GM12878 (cell line): ENCODE measurements around the gene PGRMC2. TPM values are rescaled to one million over a fixed set of nuclear protein-coding genes. Genes with fewer than 3 reads are reported as not detected.

Source experiments
- ATAC-seq: fragments of 200-7000 bp; cut with Tn5 transposase; 3 replicates; pipeline ENCODE4 v1.9.1; 2020; ENCODE audit warnings: mild to moderate bottlenecking, moderate library complexity
- BruUV-seq: library from RNA; stranded (reverse); fragments of 400-500 nt; replicated peaks from 2 replicates; lab custom pipeline; 2021; lab: Mats Ljungman, UMichigan
- CTCF ChIA-PET: fragments of 300-600 bp; sonication (Branson Sonifier 250); formaldehyde crosslinking; extraction: SDS; loops from one replicate; lab custom pipeline; 2021; ENCODE audit warnings: inconsistent platforms; lab: Yijun Ruan, JAX
- POLR2A ChIA-PET: fragments of 350-600 bp; formaldehyde crosslinking; extraction: SDS; loops from one replicate; lab custom pipeline; 2021; ENCODE audit warnings: inconsistent platforms; lab: Charles Lee
- RAD21 ChIA-PET: fragments of 300-600 bp; sonication (Branson Sonifier 250); formaldehyde crosslinking; loops from one replicate; lab custom pipeline; 2023; ENCODE audit warnings: antibody characterized with exemption; ENCODE audit not compliant: unreplicated experiment; lab: Charles Lee
- SMC1A ChIA-PET: fragments of 300-600 bp; sonication (Branson Sonifier 250); formaldehyde crosslinking; loops from one replicate; lab custom pipeline; 2023; ENCODE audit not compliant: unreplicated experiment, uncharacterized antibody; lab: Charles Lee
- DNase-seq: peaks from one replicate; pipeline ENCODE4 v3.0.0-alpha.2; 2011; ENCODE audit warnings: low read depth, low spot score
- FAIRE-seq: peaks from 3 replicates; lab custom pipeline; 2011; peaks lifted over from hg19 to GRCh38; lab: Jason Lieb, UNC
- H2AFZ ChIP-seq: 2 replicates; pipeline ENCODE4 v1.6.0; 2011; ENCODE audit warnings: low read depth, low read length, control low read depth; ENCODE audit not compliant: control insufficient read depth
- H3K27ac ChIP-seq: 2 replicates; pipeline ENCODE4 v1.5.1; 2011; ENCODE audit warnings: control low read depth; ENCODE audit not compliant: control insufficient read depth, insufficient read depth
- H3K27me3 ChIP-seq, 2 experiments: replicated peaks in 1 of 2; 2 replicates each; pipeline versions ENCODE4 v1.6.0 to v1.6.1; 2011; ENCODE audit warnings: low read length in 1 of 2; ENCODE audit not compliant: control insufficient read depth in 2 of 2, insufficient read depth in 2 of 2
- H3K36me3 ChIP-seq, 2 experiments: 2 replicates each; pipeline ENCODE4 v1.5.1; 2011; ENCODE audit warnings: low read length in 1 of 2; ENCODE audit not compliant: control insufficient read depth in 2 of 2, insufficient read depth in 2 of 2
- H3K4me1 ChIP-seq: 2 replicates; pipeline ENCODE4 v1.6.1; 2011; ENCODE audit warnings: mild to moderate bottlenecking, low read length, moderate library complexity, mixed read lengths; ENCODE audit not compliant: control insufficient read depth, insufficient read depth
- H3K4me2 ChIP-seq: 2 replicates; pipeline ENCODE4 v1.6.0; 2011; ENCODE audit warnings: control low read depth; ENCODE audit not compliant: control insufficient read depth, insufficient read depth
- H3K4me3 ChIP-seq: fragments of 200-600 bp; sonication (generic); 2 replicates; pipeline ENCODE4 v1.5.1; 2016
- H3K79me2 ChIP-seq: 2 replicates; pipeline ENCODE4 v1.6.0; 2011; ENCODE audit warnings: low read length; ENCODE audit not compliant: control insufficient read depth, insufficient read depth
- H3K9ac ChIP-seq: 2 replicates; pipeline ENCODE4 v1.8.0; 2011; ENCODE audit warnings: low read length, control low read depth, mixed read lengths; ENCODE audit not compliant: control insufficient read depth, insufficient read depth
- H3K9me3 ChIP-seq: replicated peaks from 3 replicates; pipeline ENCODE4 v1.5.1; 2011; ENCODE audit warnings: mild to moderate bottlenecking, low read length; ENCODE audit not compliant: control insufficient read depth, insufficient read depth
- H4K20me1 ChIP-seq: 2 replicates; pipeline ENCODE4 v1.6.0; 2011; ENCODE audit not compliant: control insufficient read depth, insufficient read depth
- BCL3 ChIP-seq: IDR thresholded peaks from 2 replicates; pipeline ENCODE4 v1.6.1; 2011; ENCODE audit warnings: borderline replicate concordance, low read depth, mild to moderate bottlenecking, moderate library complexity, low read length; ENCODE audit not compliant: insufficient read depth, poor library complexity, severe bottlenecking
- CHD1 ChIP-seq: IDR thresholded peaks from 2 replicates; pipeline ENCODE4 v1.6.1; 2012; ENCODE audit warnings: low read depth, low read length, improper control_type of control experiment
- ESRRA ChIP-seq: IDR thresholded peaks from 2 replicates; pipeline ENCODE4 v1.6.1; 2012; ENCODE audit warnings: mild to moderate bottlenecking, low read length, improper control_type of control experiment
- EZH2 ChIP-seq: IDR thresholded peaks from 2 replicates; pipeline ENCODE4 v1.6.1; 2012; ENCODE audit warnings: low read depth, mild to moderate bottlenecking, control low read depth, inconsistent platforms, low read length, borderline replicate concordance; ENCODE audit not compliant: control insufficient read depth
- FOXM1 ChIP-seq: IDR thresholded peaks from 2 replicates; pipeline ENCODE4 v1.6.1; 2012; ENCODE audit warnings: low read depth, mild to moderate bottlenecking, inconsistent platforms, low read length, moderate library complexity
- GATAD2B ChIP-seq: fragments of 450-650 bp; conservative IDR thresholded peaks from 2 replicates; pipeline ENCODE4 v1.6.1; 2017; ENCODE audit warnings: low read depth, mild to moderate bottlenecking, moderate library complexity
- PML ChIP-seq: IDR thresholded peaks from 2 replicates; pipeline ENCODE4 v1.6.1; 2012; ENCODE audit warnings: low read length, inconsistent platforms
- SREBF1 ChIP-seq: IDR thresholded peaks from 2 replicates; pipeline ENCODE4 v1.6.1; 2012; ENCODE audit warnings: mild to moderate bottlenecking, low read length
- ZNF622 ChIP-seq: fragments of 450-650 bp; IDR thresholded peaks from 2 replicates; pipeline ENCODE4 v1.6.1; 2017; ENCODE audit warnings: mild to moderate bottlenecking, inconsistent platforms
- WGBS: methylation state at CpG from one replicate; pipeline ENCODE4 v1.1.6; 2016; ENCODE audit warnings: low lambda C conversion rate; ENCODE audit not compliant: insufficient replicate concordance, insufficient coverage; ENCODE audit errors: missing lambda C conversion rate; 5-methylcytosine and 5-hydroxymethylcytosine counted together
- in situ Hi-C: fragments of 300-500 bp; cut with MboI; formaldehyde crosslinking; loops from 9 replicates; pipeline ENCODE4 v1.14.3; 2018; ENCODE audit warnings: mixed read lengths
- intact Hi-C: fragments of 100-400 bp; cut with micrococcal nuclease; formaldehyde crosslinking; loops from one replicate; pipeline ENCODE4 v1.14.2; 2022; ENCODE audit not compliant: unreplicated experiment
- polyA plus RNA-seq, 11 experiments: library from polyadenylated mRNA; depleted of rRNA in 4 of 11; unstranded in 6 of 11; stranded (reverse) in 5 of 11; fragments of >200 nt; fragmentation: Nextera tagmentation in 4 of 11; fragmentation: Illumina TruSeq in 1 of 11; extraction: Ambion mirVana in 4 of 11; extraction: Trizol in 1 of 11; gene quantifications; 1 replicate in 1 of 11; 2 replicates in 10 of 11; pipeline versions ENCODE4 v1.2.1 to v1.2.3, GENCODE V29; 2011 to 2016; ENCODE audit warnings: inconsistent platforms in 2 of 11, missing spikeins in 2 of 11, low read depth in 1 of 11
- total RNA-seq, 4 experiments: library from RNA; depleted of rRNA in 3 of 4; stranded (reverse); fragments of >200 nt in 3 of 4; fragmentation: Illumina TruSeq in 1 of 4; extraction: Trizol in 1 of 4; gene quantifications; 2 replicates each; pipeline versions ENCODE4 v1.2.1 to v1.2.3, GENCODE V29; 2013 to 2021

PGRMC2 gene
- total and polyA plus RNA-seq, 10 of the 15 experiments (the other 5 are each of a cell fraction or from before 2014, with no cell fraction given): 6.3 to 38.4 (median 12.0) TPM

GRCh38 chr4:128311659-128312403 is 24.2 kb upstream of the PGRMC2 start:
- intact Hi-C loops: no loop called here
- BruUV-seq: no TSS peak
- no peaks in the 10 kb centered on the region for H3K4me1 ChIP-seq
- no peak overlapping the region for H3K9ac ChIP-seq
- no peak overlapping the region for H3K4me3 ChIP-seq
- H3K9me3 ChIP-seq: no peaks in the 10 kb centered on the region
- RAD21 ChIA-PET: no interaction called here
- no peak overlapping the region for H3K27ac ChIP-seq
- no peaks in the 10 kb centered on the region for H3K27me3 ChIP-seq
- DNase-seq (no peak), FAIRE-seq (peak; percentile 35), ATAC-seq (no peak)
- CTCF ChIA-PET: no interaction called here
- no peaks in the 10 kb centered on the region for H3K36me3 ChIP-seq
- TF ChIP-seq ZNF622 (no peak), SREBF1 (no peak), GATAD2B (no peak), CHD1 (no peak), FOXM1 (no peak), PML (no peak), EZH2 (no peak), ESRRA (no peak), BCL3 (no peak)
- H2AFZ ChIP-seq: no peak overlapping the region
- H3K79me2 ChIP-seq: no peaks in the 10 kb centered on the region
- in situ Hi-C loops: no loop called here
- SMC1A ChIA-PET: interaction anchor here (0.8 kb wide), 1 partner anchor 24 kb away, joined by 3 read pairs; the partner anchor contains the start of gene PGRMC2
- POLR2A ChIA-PET: no interaction called here
- no peaks in the 10 kb centered on the region for H4K20me1 ChIP-seq
- 75% methylated on average over 2 of the region's 2 CpGs for WGBS
- no peak overlapping the region for H3K4me2 ChIP-seq
